PFSK-1 (cell line): ENCODE results near the gene CHD8.

Source experiments
- FOXP2 ChIP-seq: optimal IDR thresholded peaks from 2 replicates; pipeline ENCODE3; 2011; ENCODE audit warnings: borderline replicate concordance, control low read depth, inconsistent platforms; ENCODE audit not compliant: insufficient read depth; ENCODE audit errors: extremely low read length, extremely low read depth
- POLR2AphosphoS5 ChIP-seq: IDR thresholded peaks from 2 replicates; pipeline ENCODE4 v1.6.1; 2012; ENCODE audit warnings: low read depth, mild to moderate bottlenecking, control low read depth, low read length, moderate library complexity
- SIN3A ChIP-seq: IDR thresholded peaks from 2 replicates; pipeline ENCODE4 v1.6.1; 2012; ENCODE audit warnings: mild to moderate bottlenecking, low read length, moderate library complexity, borderline replicate concordance; ENCODE audit not compliant: insufficient read depth
- TAF1 ChIP-seq: IDR thresholded peaks from 2 replicates; pipeline ENCODE4 v1.6.1; 2012; ENCODE audit warnings: low read length, control low read depth, borderline replicate concordance; ENCODE audit not compliant: insufficient read depth
- TF ChIP-seq, protein P1 (sequence below), 2 experiments: IDR thresholded peaks; 2 replicates each; pipeline versions ENCODE4 v1.6.1 to v1.8.0; 2011 to 2012; ENCODE audit warnings: low read depth in 2 of 2, low read length in 2 of 2, control low read depth in 1 of 2, inconsistent platforms in 1 of 2, mild to moderate bottlenecking in 1 of 2, moderate library complexity in 1 of 2; ENCODE audit not compliant: insufficient read depth in 1 of 2

Gene CHD8

DNA sequence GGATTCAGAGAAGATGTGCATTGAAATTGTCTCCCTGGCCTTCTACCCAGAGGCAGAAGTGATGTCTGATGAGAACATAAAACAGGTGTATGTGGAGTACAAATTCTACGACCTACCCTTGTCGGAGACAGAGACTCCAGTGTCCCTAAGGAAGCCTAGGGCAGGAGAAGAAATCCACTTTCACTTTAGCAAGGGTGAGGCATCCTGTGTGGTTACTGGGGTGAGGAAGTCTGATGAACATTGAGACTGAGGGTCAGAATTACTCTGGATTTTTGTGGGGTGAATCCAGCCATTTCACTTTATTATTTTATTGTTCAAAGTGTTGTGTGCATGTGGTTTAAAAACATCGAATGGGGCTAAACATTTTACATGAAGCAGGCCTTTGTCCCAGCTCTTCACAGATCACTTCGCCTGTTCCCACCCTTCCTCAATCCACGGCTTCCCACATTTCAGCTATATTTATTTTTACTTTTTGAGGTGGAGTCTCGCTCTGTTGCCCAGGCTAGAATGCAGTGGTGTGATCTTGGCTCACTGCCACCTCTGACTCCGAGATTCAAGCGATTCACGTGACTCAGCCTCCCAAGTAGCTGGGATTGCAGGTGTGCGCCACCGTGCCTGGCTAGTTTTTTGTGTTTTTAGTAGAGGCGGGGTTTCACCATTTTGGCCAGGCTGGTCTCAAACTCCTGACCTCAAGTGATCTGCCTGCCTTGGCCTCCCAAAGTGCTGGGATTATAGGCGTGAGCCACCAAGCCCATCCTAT is 112.7 kb downstream of the CHD8 start:
- no peak for TF ChIP-seq TAF1
- TF ChIP-seq, protein P1, sequence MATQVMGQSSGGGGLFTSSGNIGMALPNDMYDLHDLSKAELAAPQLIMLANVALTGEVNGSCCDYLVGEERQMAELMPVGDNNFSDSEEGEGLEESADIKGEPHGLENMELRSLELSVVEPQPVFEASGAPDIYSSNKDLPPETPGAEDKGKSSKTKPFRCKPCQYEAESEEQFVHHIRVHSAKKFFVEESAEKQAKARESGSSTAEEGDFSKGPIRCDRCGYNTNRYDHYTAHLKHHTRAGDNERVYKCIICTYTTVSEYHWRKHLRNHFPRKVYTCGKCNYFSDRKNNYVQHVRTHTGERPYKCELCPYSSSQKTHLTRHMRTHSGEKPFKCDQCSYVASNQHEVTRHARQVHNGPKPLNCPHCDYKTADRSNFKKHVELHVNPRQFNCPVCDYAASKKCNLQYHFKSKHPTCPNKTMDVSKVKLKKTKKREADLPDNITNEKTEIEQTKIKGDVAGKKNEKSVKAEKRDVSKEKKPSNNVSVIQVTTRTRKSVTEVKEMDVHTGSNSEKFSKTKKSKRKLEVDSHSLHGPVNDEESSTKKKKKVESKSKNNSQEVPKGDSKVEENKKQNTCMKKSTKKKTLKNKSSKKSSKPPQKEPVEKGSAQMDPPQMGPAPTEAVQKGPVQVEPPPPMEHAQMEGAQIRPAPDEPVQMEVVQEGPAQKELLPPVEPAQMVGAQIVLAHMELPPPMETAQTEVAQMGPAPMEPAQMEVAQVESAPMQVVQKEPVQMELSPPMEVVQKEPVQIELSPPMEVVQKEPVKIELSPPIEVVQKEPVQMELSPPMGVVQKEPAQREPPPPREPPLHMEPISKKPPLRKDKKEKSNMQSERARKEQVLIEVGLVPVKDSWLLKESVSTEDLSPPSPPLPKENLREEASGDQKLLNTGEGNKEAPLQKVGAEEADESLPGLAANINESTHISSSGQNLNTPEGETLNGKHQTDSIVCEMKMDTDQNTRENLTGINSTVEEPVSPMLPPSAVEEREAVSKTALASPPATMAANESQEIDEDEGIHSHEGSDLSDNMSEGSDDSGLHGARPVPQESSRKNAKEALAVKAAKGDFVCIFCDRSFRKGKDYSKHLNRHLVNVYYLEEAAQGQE (IDR thresholded peaks at IDR 0.05; ENCODE audit: insufficient read depth in 1 of 2, low read depth in 2 of 2, low read length in 2 of 2) = no peak
- TF ChIP-seq POLR2AphosphoS5 = no peak
- TF ChIP-seq FOXP2 = no peak
- TF ChIP-seq SIN3A = no peak
